HUDEP-2 (cell line): ENCODE results near the gene USF1.
A peak's percentile ranks its signal among the peaks of the same experiment; 100 is the strongest.
"Not testable (repeated sequence)": the region's sequence is repeated elsewhere in the genome, so short reads cannot be mapped to it uniquely, and the experiment has no call there.

Source experiments
- DNase-seq, 76 experiments: peaks; one replicate each; lab custom pipeline; 2025; ENCODE audit not compliant: unreplicated experiment in 76 of 76; lab: John Stamatoyannopoulos, UW

The USF1 gene

DNA sequence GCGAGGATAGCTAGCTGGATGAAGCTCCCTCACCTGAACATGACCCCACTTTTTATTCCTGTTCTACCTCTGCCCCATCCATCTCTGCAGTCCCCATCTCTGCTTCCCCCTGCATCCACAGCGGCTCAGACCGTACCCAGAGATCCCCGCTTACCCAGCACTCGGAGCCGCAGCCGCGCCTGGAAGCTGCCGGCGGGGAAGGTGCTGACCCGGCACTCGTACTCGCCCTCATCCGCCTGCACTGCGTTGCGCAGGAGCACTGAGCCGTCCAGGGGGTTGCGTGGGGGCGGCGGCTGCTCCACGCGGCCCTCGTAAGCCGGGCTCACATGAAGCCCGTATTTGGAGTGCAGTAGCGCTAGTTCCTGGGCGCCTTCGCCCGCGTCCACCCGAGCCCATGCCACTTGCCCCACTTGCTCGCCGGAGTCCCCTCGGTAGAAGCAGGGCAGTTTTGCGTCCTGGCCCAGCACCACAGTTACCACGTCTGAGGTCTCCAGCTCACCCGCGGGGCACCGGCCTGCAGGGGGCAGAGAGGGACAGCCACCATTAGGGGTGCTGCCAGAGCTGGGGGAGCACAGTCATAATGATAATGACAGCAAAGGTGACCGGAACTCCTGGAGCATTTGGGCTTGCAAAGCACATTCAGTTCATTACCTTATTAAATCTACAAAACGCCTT lies 33.8 kb upstream of the USF1 start:
- DNase-seq = no peak

DNA sequence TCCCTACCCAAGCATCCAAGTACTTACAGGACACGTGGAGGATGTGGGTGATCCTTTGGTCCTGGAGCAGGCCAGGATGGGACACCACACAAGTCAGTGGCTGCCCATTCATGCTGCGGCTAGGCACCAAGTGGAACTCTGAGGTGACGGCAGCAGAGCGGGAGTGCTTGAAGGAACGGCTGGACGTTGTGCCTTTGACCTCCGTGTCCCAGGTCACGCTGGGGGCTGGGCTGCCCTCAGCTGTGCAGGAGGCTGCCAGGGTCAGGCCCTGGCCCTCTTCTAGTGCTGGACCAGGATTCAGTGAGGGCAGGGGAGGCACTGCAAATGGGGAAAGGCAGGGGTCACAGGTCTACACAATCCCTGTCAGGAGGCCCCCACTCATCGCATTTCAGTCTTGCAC lies 31.6 kb upstream of the USF1 start:
- no peak for DNase-seq

DNA sequence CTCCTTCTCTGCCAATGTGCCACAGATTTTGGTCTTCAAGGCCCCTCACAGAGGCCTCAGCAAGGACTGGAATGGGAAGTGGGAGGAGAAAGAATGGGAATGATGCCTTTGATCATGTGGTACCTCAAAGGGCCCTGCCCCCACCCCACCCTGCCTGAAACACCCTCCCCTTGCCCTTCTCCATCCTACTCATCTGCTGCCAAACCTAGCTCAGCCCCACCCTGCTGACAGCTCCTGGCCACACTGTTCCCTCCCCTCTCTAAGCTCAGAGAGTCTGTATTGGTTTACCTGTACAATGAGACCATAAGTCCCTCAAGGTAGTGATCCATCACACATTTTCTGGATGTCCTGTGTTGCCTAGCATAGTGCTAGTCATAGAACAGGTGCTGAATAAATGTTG lies 30.6 kb upstream of the USF1 start:
- no peak for DNase-seq

DNA sequence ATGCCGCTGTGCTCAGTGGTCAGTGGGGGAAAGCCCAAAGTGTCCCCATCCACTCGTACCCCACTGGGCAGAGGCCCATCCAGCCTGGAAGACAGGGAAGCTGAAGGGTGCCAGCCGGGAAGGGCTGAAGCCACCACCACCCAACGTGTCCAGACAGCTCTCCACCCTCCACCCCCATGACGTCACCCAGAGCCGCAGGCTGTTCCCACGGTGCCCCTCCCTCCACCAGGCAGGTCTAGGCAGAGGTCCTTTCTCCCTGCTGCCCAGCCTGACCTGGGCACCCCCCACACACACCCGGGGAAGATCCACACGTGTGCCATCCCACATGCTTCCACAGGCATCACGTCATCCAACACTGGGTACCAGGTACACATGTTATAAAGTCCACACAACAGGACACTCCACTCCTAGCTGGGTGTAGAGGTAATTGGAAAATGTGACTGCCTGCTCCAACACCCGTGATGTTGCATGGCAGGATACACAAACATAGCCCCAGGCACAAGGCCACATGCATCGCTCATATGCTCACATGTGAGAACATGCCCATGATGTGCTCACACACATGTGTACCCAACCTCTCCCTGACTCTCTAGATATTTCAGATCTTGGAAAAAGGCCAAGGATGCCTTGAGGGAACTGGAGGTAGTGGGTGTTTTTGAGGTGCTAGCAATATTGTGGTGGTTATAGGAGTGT lies 29.0 kb upstream of the USF1 start:
- DNase-seq = peak in 1 of 76 experiments; percentile 9

DNA sequence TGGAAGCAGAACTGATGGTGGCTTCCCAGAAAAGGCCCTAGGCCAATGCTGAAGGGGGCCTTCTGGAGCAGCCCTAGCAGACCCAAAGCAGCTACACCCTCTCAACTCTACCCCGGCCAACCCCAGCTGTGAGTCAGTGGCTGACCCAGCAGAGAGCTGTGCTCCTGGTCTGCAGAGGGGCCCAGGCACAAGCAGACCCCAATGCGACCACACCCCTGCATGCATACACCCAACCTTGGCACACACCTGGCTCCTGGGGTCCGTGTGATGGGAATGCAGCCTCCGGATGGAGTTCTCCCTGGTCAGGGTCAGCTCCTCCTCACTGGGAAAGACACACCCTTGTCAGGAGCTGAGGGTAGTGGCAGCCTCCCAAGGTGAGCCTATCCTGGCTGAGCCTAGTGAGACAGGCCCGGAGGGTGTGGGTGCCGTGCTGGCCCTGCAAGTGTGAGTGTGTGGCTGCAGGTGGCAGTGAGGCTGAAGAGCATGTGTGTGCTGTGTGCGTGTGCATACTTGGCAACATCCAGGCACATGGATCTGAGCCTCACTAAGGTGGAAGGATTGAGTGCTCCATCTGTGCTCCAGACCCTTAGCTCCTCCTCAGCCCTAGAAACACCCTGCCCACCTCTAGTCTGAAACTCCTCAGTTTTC lies 27.8 kb upstream of the USF1 start:
- DNase-seq = peak in 1 of 76 experiments; percentile 2

DNA sequence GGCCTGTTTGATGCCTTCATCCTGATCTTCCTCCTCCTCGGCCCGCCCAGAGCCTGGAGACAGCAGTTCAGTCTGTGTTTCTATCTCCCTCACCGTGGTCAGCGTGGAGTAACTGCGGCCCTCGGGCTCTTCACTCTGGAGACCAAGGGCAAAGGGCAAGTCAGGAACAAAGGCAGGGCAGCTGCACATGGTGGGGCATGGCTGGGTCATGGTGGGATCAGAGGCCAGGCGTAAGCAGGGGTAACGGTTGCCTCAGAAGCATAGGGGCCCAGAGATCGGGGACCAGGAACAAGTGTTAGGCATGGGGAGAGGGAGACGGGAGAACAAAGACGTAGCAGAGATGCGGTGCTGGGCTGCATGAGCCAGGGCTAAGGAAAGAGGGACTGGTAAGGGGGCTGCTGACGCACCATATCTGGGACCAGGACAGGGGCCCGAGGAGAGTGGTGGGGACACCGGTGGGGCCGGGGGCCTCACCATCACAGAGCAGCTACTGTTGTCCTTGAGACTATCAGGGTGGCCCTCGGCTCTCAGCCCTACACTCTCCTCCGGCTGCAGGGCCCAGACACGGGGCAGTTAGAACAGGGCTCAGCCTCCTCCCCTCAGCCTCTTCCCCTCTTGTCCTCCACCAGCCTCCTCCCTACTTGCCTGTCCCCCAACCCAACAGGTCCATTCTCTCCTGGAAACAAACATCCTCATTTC lies 27.1 kb upstream of the USF1 start:
- DNase-seq = no peak

DNA sequence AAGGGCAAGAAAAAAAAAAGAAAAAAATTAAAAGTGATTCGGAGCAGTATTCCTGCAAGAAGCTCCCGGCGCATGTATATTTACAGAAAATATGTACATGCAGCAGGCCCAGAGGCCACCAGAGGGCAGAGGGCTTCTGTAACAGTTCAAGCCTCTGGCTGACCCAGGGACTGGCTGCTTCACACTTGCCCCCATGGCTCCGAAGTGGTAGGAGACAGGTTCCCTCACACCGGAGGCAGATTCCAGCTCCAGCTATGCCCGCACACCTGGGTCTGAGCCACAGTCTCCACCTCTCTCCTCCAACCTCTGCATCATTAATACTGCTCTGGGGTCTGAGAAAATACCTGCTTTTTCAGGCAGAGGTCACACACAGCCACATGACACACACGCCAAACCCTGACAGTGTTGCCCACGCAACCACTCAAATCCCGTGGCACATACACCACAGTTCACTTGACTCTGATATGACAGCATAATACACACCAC lies 26.2 kb upstream of the USF1 start:
- peak in 48 of 76 experiments; percentile 5 to 63 (median 30) for DNase-seq

DNA sequence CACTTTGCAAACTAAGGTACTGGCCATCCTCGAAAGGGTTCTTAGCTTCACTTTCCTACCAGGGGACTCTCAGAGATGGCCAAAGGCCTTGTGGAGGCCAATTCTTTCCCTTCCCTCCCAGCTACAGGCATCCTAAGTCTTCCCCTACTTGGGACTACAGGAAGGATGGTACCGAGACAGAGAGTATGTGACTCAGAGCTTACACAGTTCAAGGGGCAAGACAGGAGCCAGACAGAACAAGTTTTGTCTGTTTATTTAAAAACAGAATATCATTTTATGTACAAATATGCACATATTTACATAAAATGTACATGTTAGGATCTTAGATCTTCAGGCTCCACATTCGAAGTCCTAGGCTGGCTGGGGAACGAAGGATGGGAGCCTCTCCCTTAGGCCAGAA lies 25.0 kb upstream of the USF1 start:
- DNase-seq = no peak

DNA sequence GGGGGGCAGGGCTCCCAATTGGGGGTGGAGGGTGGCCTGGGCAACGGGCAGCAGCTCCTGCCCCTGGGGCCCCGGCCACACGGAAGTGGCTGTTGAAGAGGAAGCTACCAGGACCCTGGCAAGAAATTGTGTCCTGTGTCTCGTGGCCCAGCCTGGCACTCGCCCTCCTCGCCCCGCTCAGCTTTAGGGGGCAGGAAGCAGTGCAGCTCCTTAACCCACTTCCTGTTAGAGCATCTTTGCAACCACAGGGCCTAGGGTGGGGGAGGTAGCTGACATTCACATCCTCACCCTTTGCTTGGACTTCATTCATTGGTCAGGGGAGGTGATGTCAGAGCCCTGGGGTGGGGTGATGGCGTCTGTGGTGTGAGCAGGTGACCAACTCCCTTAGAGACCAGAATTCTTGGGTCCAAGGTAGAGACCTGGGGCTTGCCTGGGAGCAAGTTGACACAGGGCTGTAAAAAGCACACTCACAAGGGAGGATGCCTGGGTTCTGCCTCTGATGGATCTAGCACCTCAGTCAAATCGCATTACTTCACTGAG lies 24.0 kb upstream of the USF1 start, which contains the start of gene ARHGAP30:
Gene ARHGAP30 (minus strand): TSS at position 161 of the 540 bp plus-strand sequence. CDS start 267 bp downstream, outside the sequence.
- peak in 1 of 76 experiments; percentile 24 for DNase-seq

DNA sequence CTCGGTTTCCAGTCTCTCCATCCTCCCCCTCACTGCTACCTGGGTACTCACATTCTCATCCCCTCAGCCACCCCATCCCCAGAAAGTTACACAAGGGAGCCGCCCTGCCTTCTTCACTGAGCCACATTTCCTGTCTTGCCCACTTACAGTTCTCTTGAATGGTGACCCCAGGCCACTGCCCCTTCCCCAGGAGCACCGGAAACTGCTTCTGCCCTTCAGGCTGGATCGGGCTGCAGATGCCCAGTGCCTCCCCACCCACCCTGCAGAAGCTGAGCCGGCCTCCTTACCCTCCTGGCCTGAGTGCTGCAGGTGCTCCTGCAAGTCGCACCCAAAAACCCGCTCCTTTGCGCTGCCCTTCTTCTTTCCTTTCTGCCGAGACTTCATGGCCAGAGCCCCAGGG lies 23.5 kb upstream of the USF1 start:
- DNase-seq = no peak

DNA sequence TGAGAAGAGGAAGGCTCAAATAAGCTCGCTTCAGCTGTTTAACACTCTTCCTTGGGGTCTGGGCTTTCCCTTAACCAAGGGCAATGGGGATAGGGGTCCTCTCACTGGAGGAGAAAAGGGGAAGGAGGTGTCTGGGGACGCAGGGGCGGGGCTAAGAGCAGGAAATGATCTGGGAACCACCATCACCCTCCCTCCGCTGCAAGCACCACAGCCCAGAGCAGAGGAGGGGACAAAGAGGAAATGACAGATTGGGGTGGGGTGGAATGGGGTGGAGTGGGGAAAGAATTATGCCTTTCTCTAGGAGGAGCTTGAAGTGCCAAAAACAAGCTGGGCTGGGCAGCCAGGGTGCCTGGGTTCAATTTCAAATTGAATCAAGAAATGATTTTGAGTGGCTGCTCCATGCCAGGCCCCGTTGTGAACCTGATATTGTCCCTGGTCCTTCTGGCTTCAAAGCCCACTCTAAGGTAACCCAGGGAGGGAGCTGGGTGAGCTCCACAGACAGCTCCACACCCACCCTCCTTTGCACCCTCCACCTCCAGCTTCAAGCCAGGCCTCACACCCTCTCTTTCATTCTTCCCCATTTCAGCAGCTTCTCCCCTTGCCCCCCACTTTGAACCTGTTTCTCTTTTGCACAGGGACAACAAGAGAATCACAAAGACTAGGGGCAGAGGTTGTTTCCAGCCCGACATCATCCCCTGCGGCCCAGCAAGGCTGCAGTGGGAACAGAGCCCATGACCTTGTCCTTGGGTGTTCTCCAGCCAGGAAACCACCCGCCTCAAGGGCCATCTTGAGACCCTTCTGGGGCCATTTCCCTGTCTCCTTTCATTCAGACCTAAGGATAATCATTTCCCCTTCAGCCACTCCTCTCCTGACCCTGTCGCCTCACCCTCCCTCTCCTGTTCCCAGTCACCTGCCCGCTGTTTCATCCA lies 22.8 kb upstream of the USF1 start:
- DNase-seq = peak in 18 of 76 experiments; percentile 2 to 36 (median 20)

DNA sequence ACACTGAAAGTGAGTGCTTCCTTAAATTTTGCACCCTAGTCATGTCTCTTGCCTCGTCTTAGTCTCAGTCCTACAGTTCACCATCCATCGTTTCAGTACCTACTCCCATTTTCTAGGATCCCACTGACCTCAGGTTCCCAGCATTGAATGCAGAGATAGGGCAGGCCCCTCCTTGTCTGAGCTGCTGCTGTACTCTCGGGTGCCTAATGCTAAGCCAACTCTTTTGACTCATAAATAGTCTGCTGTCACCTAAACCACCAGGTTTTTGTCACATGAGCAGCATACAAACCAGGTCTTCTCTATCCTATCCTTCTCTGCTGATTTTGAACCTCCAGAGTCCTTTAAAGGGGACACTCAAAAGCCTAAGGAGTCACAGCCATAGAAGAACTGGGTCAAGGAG lies 20.9 kb upstream of the USF1 start:
- no peak for DNase-seq

DNA sequence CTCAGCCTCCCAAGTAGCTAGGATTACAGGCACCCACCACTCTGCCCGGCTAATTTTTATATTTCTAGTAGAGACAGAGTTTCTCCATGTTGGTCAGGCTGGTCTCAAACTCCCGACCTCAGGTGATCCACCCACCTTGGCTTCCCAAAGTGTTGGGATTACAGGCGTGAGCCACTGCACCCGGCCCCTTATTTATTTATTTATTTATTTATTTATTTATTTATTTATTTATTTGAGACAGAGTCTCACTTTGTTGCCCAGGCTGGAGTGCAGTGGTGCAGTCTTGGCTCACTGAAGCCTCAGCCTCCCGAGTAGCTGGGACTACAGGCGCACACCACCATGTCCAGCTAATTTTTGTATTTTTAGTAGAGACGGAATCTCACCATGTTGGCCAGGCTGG lies 19.9 kb upstream of the USF1 start:
- DNase-seq = not testable (repeated sequence)

DNA sequence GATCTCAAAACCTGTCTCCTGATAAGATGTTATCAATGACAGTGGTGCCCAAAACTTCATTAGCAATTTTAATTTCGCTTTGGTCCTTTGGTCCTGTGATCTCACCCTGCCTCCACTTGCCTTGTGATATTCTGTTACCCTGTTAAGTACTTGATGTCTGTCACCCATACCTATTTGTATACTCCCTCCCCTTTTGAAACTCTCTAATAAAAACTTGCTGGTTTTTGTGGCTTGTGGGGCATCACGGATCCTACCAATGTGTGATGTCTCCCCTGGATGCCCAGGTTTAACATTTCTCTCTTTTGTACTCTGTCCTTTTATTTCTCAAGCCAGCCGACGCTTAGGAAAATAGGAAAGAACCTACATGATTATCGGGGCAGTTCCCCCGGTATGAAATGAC lies 18.2 kb upstream of the USF1 start:
- not testable (repeated sequence) for DNase-seq

DNA sequence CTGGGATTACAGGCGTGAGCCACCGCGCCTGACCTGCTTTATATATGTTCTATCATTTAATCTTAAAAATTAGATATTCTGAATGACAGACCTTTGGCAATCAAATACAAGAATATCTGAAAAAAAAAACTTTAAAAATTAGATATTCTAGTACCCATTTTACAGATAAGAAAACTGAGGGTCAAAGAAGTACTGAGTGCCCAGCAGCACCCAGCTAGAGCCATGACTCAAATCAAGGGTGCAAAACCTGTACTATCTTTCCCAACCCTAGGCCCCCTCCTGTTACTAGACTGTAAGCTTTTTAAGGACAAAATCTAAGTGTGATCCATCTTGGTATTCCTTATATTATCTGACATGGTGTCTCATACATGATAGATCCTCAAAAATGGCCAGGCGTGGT lies 15.6 kb upstream of the USF1 start:
- DNase-seq = no peak

DNA sequence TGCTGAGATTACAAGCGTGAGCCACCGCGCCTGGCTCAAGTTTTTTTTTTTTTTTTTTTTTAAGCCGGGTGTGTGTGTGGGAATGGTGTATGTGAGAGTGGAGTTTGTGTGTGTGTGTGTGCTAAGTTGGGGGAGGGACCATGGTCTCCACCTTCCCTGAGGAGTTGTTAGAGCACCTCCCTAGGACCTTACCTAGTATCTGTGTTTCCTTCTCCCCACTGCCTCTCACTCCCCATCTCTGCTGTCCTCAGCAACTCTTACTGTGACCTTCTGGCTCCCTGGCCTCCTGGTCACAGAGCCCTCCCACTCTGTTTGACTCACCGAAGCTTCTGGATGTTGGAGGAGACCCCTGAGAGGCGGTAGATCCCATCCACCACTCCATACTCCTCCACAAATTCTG lies 13.5 kb upstream of the USF1 start:
- DNase-seq = no peak

DNA sequence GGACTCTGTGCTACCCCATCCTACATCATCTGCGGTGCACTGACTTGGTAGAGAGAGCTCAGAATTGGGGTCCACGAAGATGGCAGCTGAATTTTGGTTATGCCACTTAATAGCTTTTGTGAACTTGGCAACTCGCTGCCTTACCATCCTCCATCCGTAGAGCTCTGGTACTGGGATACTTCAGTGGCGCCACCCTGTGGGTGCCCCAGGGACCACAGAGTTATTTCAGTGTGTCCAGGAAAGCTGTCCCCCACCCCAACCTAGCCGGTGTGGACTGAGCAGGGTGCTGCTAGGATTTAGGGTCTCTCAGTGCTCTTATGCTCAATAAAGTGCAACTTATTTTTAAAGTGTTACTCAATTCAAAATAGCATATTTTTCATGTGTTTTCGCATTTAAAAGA lies 9.0 kb upstream of the USF1 start:
- peak in 2 of 76 experiments; percentile 13 for DNase-seq

DNA sequence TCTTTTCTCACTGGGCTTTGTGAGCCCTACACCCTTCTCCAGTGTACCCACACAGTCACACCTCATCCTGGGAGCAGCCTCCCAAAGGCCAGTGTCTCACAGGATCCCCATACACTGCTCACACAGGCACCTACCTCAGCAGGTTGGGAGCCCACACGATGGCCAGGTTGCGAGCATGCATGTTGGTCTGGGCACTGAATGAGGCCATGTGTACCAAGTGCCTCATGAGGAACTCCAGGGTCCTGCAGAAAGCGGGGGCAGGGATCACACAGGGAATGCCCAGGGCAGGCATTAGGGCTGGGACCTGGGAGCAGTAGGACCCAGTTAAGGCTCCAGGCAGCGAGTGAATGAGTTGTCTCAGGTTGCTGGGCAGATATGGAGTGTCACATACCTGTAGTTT lies 8.5 kb upstream of the USF1 start:
- no peak for DNase-seq

DNA sequence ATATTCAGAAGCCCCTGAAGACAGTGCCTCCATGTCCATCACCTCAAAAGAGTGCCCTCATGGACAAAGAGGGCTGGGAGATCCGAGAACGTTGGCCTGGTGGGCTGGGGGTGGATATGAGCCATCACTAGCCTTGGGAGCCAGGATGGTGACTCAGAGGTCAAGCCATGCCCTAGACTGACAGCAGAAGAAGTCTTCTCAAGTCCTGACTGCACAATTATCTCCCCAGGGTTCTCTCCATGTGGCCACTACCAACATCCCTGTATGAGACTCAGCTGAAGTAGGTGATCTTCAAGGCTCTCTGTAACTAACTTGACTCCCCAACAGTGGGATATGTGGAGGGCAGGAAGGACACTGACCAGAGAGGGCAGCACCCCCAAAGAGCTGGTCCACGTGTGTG lies 7.1 kb upstream of the USF1 start:
- no peak for DNase-seq

DNA sequence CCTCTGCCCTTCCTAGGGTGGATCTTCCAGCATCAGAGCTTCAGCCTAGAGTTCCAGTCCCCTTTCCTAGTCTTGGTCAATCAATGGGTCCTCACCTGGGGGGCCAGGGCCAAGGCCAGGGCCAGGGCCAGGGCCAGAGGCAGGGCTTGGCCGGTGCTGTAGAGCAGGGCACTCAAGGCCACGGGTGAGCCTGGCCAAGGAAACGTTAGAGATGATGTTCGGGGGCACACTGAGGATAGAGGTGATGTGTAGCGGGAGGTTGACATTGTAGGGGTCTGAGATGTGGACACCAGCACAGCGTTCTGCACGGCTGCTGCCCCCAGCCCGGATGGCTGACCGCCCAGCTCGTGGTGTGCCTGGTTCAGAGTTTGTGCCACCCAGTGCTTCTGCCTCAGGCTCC lies 5.4 kb upstream of the USF1 start:
- DNase-seq = no peak
